Loucy (cell line): ENCODE results near the gene MVP.

Source experiments
- H2AFZ ChIP-seq: fragments of 200-600 bp; sonication (generic); 2 replicates; pipeline ENCODE4 v1.6.0; 2016; ENCODE audit warnings: antibody characterized with exemption, mild to moderate bottlenecking, low read length, moderate library complexity
- H3F3A ChIP-seq: fragments of 200-600 bp; 2 replicates; pipeline ENCODE4 v1.6.0; 2016; ENCODE audit warnings: antibody characterized with exemption, low read depth, mild to moderate bottlenecking
- H3K27me3 ChIP-seq: fragments of 200-600 bp; sonication (generic); 2 replicates; pipeline ENCODE4 v1.6.1; 2014; ENCODE audit warnings: low read length, mild to moderate bottlenecking; ENCODE audit not compliant: insufficient read depth, poor library complexity, severe bottlenecking
- H3K36me3 ChIP-seq: fragments of 200-600 bp; sonication (generic); 2 replicates; pipeline ENCODE4 v1.6.1; 2016; ENCODE audit warnings: low read length; ENCODE audit not compliant: insufficient read depth
- H3K4me1 ChIP-seq: fragments of 200-600 bp; sonication (generic); 2 replicates; pipeline ENCODE4 v1.5.1; 2014; ENCODE audit warnings: low read length, mild to moderate bottlenecking; ENCODE audit not compliant: insufficient read depth, poor library complexity, severe bottlenecking
- H3K4me2 ChIP-seq: fragments of 200-600 bp; sonication (generic); 2 replicates; pipeline ENCODE4 v1.6.0; 2014; ENCODE audit warnings: antibody characterized with exemption, low read length, low read depth, mild to moderate bottlenecking; ENCODE audit not compliant: poor library complexity, severe bottlenecking
- H3K4me3 ChIP-seq: fragments of 200-600 bp; sonication (generic); 2 replicates; pipeline ENCODE4 v1.5.1; 2014; ENCODE audit warnings: low read length, mild to moderate bottlenecking, mixed read lengths; ENCODE audit not compliant: poor library complexity, severe bottlenecking
- H3K79me2 ChIP-seq: fragments of 200-600 bp; sonication (generic); 2 replicates; pipeline ENCODE4 v1.6.1; 2014; ENCODE audit warnings: low read length; ENCODE audit not compliant: insufficient read depth
- H3K9ac ChIP-seq: fragments of 200-600 bp; sonication (generic); 2 replicates; pipeline ENCODE4 v1.6.0; 2014; ENCODE audit warnings: mild to moderate bottlenecking, low read depth, low read length, moderate library complexity; ENCODE audit not compliant: poor library complexity, severe bottlenecking
- H3K9me2 ChIP-seq: fragments of 200-600 bp; sonication (generic); replicated peaks from 2 replicates; pipeline ENCODE4 v1.6.1; 2016; ENCODE audit warnings: low read depth, low read length, mixed read lengths
- H3K9me3 ChIP-seq: fragments of 200-600 bp; sonication (generic); 2 replicates; pipeline ENCODE4 v1.6.1; 2014; ENCODE audit warnings: mild to moderate bottlenecking, antibody characterized with exemption, low read length, low read depth; ENCODE audit not compliant: insufficient read depth
- H4K20me1 ChIP-seq: fragments of 200-600 bp; sonication (generic); 2 replicates; pipeline ENCODE4 v1.6.0; 2014; ENCODE audit warnings: antibody characterized with exemption, low read length, mild to moderate bottlenecking; ENCODE audit not compliant: insufficient read depth, poor library complexity, severe bottlenecking
- CTCF ChIP-seq: fragments of 200-600 bp; sonication (generic); conservative IDR thresholded peaks from 2 replicates; pipeline ENCODE4 v1.5.1; 2014; ENCODE audit warnings: mild to moderate bottlenecking, antibody characterized with exemption, low read length
- EZH2phosphoT487 ChIP-seq: fragments of 200-600 bp; IDR thresholded peaks from 2 replicates; pipeline ENCODE4 v1.6.1; 2018; ENCODE audit warnings: antibody characterized with exemption, mild to moderate bottlenecking, moderate library complexity, borderline replicate concordance

Gene MVP

GRCh38 chr16:29819506-29819905, 756 bp upstream of the MVP start:
- no peak overlapping the region for H2AFZ ChIP-seq
- peak overlapping the region; percentile 73 for H3K4me3 ChIP-seq
- peaks cover 36% of the 10 kb centered on the region for H3K4me1 ChIP-seq
- H3K9me3 ChIP-seq = no peaks in the 10 kb centered on the region
- H3K79me2 ChIP-seq = peaks cover 34% of the 10 kb centered on the region
- peaks cover 15% of the 10 kb centered on the region for H4K20me1 ChIP-seq
- H3K27me3 ChIP-seq = no peaks in the 10 kb centered on the region
- no peak for TF ChIP-seq CTCF
- TF ChIP-seq EZH2phosphoT487 = no peak
- H3K9ac ChIP-seq = no peak overlapping the region
- peak overlapping the region; percentile 78 for H3K4me2 ChIP-seq
- H3K9me2 ChIP-seq = no peaks in the 10 kb centered on the region
- peaks cover 4% of the 10 kb centered on the region; the same call in 1 of the 2 replicates for H3F3A ChIP-seq
- no peaks in the 10 kb centered on the region; the same call in 1 of the 2 replicates for H3K36me3 ChIP-seq

GRCh38 chr16:29820730-29821642, 724 bp downstream of the MVP start:
- Histone ChIP-seq H3K4me2 (peak overlapping the region; percentile 78), H3K79me2 (peaks cover 28% of the 10 kb centered on the region), H3K9ac (peak overlapping the region; percentile 63), H3K36me3 (no peaks in the 10 kb centered on the region; the same call in 1 of the 2 replicates), H4K20me1 (peaks cover 15% of the 10 kb centered on the region), H3K4me3 (peak overlapping the region; percentile 73), H2AFZ (no peak overlapping the region), H3K4me1 (peaks cover 32% of the 10 kb centered on the region), H3K9me2 (no peaks in the 10 kb centered on the region), H3K9me3 (no peaks in the 10 kb centered on the region), H3F3A (no peaks in the 10 kb centered on the region), H3K27me3 (no peaks in the 10 kb centered on the region)
- TF ChIP-seq CTCF (no peak), EZH2phosphoT487 (no peak)

- Histone ChIP-seq H3K79me2 (peaks cover 28% of the 10 kb centered on the region), H3F3A (no peaks in the 10 kb centered on the region)
Measured at GRCh38 chr16:29821643-29822115, 1.4 kb downstream of the MVP start.

More at GRCh38 chr16:29821643-29822115, 1.4 kb downstream of the MVP start:
- Histone ChIP-seq H3K36me3 (no peaks in the 10 kb centered on the region; the same call in 1 of the 2 replicates), H3K4me2 (peak overlapping the region; percentile 78), H2AFZ (no peak overlapping the region), H3K9me2 (no peaks in the 10 kb centered on the region), H3K9me3 (no peaks in the 10 kb centered on the region), H3K4me1 (peaks cover 32% of the 10 kb centered on the region), H3K9ac (no peak overlapping the region), H3K4me3 (no peak overlapping the region), H3K27me3 (no peaks in the 10 kb centered on the region), H4K20me1 (peaks cover 15% of the 10 kb centered on the region)
- TF ChIP-seq CTCF (no peak), EZH2phosphoT487 (no peak)
